GM12865 (cell line): ENCODE measurements around the gene TFR2.
"Not testable (repeated sequence)": the region's sequence is repeated elsewhere in the genome, so short reads cannot be mapped to it uniquely, and the experiment has no call there.

ENCODE experiments used
- DNase-seq: peaks from one replicate; pipeline ENCODE4 v3.0.0; 2010; ENCODE audit warnings: low read depth
- H3K4me3 ChIP-seq: 2 replicates; pipeline ENCODE4 v1.5.1; 2011; ENCODE audit warnings: mild to moderate bottlenecking, low read depth, low read length, control low read depth
- CTCF ChIP-seq: IDR thresholded peaks from 2 replicates; pipeline ENCODE4 v1.5.1; 2011; ENCODE audit warnings: low read length, control low read depth, low read depth, inconsistent platforms; ENCODE audit not compliant: insufficient read depth; ENCODE audit errors: missing control alignments

Gene TFR2

GRCh38 chr7:100665168-100665726, 23.9 kb upstream of the TFR2 start:
- DNase-seq = no peak
- TF ChIP-seq CTCF = no peak
- H3K4me3 ChIP-seq = no peak overlapping the region

GRCh38 chr7:100662194-100662776, 20.9 kb upstream of the TFR2 start:
- H3K4me3 ChIP-seq, DNase-seq: not testable (repeated sequence)

- no peak for TF ChIP-seq CTCF
- no peak within 1 kb of the TSS for H3K4me3 ChIP-seq
- peak; percentile 18 for DNase-seq
Observed at GRCh38 chr7:100655908-100656674, 14.7 kb upstream of the TFR2 start, which contains the start of gene ACTL6B. Gene ACTL6B, minus strand, starts transcription at chr7:100656448. Its CDS starts 94 bp downstream, at chr7:100656354.

GRCh38 chr7:100654908-100655831, 13.8 kb upstream of the TFR2 start:
- H3K4me3 ChIP-seq = no peak overlapping the region

GRCh38 chr7:100649826-100650565, 8.6 kb upstream of the TFR2 start:
- H3K4me3 ChIP-seq = no peak overlapping the region
- no peak for DNase-seq
- no peak for TF ChIP-seq CTCF

More at GRCh38 chr7:100654908-100655831, 13.8 kb upstream of the TFR2 start:
- no peak for DNase-seq
- no peak for TF ChIP-seq CTCF

- no peak overlapping the region for H3K4me3 ChIP-seq
- DNase-seq = peak; percentile 73
Observed at GRCh38 chr7:100642534-100642907, 1.2 kb upstream of the TFR2 start.

More at GRCh38 chr7:100642534-100642907, 1.2 kb upstream of the TFR2 start:
- TF ChIP-seq CTCF = no peak
